HL-60 (cell line): ENCODE measurements around the gene INCENP.

Experiments
- DNase-seq, 2 experiments: peaks; one replicate each; pipeline ENCODE4 v3.0.0-alpha.2; 2010 to 2020; ENCODE audit warnings: low read depth in 1 of 2, low spot score in 1 of 2
- H3K27ac ChIP-seq: fragments of 250-450 bp; sonication (Bioruptor Pico); replicated peaks from 2 replicates; pipeline ENCODE4 v1.5.1; 2020; ENCODE audit warnings: mild to moderate bottlenecking, moderate library complexity
- H3K27me3 ChIP-seq: fragments of 250-450 bp; sonication (Bioruptor Pico); 2 replicates; pipeline ENCODE4 v1.5.1; 2021; ENCODE audit warnings: mild to moderate bottlenecking, moderate library complexity; ENCODE audit not compliant: insufficient read depth, poor library complexity, severe bottlenecking
- H3K4me3 ChIP-seq: replicated peaks from 2 replicates; pipeline ENCODE4 v1.5.1; 2011; ENCODE audit warnings: mild to moderate bottlenecking, control low read depth, low read length; ENCODE audit not compliant: insufficient read depth
- GABPA ChIP-seq: IDR thresholded peaks from 2 replicates; pipeline ENCODE4 v1.6.1; 2012; ENCODE audit warnings: low read depth
- POLR2AphosphoS5 ChIP-seq: IDR thresholded peaks from 2 replicates; pipeline ENCODE4 v1.6.1; 2012; ENCODE audit warnings: low read depth
- SPI1 ChIP-seq: IDR thresholded peaks from 2 replicates; pipeline ENCODE4 v1.6.1; 2012; ENCODE audit warnings: low read depth, mild to moderate bottlenecking, borderline replicate concordance
- TF ChIP-seq, protein P1 (sequence below): IDR thresholded peaks from 2 replicates; pipeline ENCODE4 v1.6.1; 2012; ENCODE audit warnings: low read depth; ENCODE audit not compliant: insufficient replicate concordance
- TF ChIP-seq, protein P2 (sequence below): IDR thresholded peaks from one replicate; pipeline ENCODE4 v1.5.1; 2011; ENCODE audit warnings: low read length, control low read depth, inconsistent platforms; ENCODE audit not compliant: insufficient read depth

INCENP gene

DNA sequence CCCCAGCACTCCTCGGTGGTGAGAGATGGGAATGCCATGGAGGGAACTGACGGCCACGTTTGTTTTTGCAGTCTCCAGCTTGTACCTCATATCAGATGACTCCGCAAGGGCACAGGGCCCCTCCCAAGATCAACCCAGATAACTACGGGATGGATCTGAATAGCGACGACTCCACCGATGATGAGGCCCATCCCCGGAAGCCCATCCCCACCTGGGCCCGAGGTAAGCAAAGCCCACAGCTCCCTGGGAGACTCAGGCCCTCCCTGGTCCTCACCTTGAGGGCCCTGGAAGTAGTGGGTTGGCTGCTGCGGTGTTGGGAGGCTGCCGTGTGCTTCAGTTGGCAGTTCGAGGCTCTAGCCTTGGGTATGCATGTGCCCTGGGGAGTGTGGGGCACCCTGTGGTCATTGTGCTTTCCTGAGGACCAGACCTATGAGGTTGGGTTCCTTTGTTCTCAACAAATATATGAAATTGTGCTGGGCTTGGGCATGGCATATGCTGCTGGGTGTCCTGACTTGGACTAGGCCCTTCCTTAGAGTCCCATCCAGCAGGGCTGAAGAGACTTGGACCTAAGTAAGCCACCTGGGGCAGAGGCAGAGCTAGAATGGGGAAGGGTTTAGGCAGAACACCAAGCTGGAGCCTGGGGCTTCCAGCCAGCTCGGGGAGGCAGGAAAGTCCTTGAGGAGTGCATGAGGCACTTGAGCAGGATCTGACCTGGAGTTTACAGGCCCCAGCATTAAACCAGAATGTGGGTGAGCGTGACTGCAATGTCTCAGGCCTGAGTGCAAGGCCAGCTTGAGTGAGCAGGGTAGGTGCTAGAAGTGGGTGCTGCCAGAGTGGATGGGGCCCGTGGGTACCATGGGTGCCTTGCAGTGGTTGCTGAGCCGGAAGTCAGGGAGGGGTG is 26.4 kb downstream of the INCENP start:
- Histone ChIP-seq H3K27ac (no peak overlapping the region), H3K4me3 (no peak overlapping the region), H3K27me3 (no peaks in the 10 kb centered on the region)
- DNase-seq = no peak
- TF ChIP-seq, protein P1, sequence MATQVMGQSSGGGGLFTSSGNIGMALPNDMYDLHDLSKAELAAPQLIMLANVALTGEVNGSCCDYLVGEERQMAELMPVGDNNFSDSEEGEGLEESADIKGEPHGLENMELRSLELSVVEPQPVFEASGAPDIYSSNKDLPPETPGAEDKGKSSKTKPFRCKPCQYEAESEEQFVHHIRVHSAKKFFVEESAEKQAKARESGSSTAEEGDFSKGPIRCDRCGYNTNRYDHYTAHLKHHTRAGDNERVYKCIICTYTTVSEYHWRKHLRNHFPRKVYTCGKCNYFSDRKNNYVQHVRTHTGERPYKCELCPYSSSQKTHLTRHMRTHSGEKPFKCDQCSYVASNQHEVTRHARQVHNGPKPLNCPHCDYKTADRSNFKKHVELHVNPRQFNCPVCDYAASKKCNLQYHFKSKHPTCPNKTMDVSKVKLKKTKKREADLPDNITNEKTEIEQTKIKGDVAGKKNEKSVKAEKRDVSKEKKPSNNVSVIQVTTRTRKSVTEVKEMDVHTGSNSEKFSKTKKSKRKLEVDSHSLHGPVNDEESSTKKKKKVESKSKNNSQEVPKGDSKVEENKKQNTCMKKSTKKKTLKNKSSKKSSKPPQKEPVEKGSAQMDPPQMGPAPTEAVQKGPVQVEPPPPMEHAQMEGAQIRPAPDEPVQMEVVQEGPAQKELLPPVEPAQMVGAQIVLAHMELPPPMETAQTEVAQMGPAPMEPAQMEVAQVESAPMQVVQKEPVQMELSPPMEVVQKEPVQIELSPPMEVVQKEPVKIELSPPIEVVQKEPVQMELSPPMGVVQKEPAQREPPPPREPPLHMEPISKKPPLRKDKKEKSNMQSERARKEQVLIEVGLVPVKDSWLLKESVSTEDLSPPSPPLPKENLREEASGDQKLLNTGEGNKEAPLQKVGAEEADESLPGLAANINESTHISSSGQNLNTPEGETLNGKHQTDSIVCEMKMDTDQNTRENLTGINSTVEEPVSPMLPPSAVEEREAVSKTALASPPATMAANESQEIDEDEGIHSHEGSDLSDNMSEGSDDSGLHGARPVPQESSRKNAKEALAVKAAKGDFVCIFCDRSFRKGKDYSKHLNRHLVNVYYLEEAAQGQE = no peak
- TF ChIP-seq SPI1 = no peak
- TF ChIP-seq, protein P2, sequence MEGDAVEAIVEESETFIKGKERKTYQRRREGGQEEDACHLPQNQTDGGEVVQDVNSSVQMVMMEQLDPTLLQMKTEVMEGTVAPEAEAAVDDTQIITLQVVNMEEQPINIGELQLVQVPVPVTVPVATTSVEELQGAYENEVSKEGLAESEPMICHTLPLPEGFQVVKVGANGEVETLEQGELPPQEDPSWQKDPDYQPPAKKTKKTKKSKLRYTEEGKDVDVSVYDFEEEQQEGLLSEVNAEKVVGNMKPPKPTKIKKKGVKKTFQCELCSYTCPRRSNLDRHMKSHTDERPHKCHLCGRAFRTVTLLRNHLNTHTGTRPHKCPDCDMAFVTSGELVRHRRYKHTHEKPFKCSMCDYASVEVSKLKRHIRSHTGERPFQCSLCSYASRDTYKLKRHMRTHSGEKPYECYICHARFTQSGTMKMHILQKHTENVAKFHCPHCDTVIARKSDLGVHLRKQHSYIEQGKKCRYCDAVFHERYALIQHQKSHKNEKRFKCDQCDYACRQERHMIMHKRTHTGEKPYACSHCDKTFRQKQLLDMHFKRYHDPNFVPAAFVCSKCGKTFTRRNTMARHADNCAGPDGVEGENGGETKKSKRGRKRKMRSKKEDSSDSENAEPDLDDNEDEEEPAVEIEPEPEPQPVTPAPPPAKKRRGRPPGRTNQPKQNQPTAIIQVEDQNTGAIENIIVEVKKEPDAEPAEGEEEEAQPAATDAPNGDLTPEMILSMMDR = no peak
- TF ChIP-seq GABPA = no peak

DNA sequence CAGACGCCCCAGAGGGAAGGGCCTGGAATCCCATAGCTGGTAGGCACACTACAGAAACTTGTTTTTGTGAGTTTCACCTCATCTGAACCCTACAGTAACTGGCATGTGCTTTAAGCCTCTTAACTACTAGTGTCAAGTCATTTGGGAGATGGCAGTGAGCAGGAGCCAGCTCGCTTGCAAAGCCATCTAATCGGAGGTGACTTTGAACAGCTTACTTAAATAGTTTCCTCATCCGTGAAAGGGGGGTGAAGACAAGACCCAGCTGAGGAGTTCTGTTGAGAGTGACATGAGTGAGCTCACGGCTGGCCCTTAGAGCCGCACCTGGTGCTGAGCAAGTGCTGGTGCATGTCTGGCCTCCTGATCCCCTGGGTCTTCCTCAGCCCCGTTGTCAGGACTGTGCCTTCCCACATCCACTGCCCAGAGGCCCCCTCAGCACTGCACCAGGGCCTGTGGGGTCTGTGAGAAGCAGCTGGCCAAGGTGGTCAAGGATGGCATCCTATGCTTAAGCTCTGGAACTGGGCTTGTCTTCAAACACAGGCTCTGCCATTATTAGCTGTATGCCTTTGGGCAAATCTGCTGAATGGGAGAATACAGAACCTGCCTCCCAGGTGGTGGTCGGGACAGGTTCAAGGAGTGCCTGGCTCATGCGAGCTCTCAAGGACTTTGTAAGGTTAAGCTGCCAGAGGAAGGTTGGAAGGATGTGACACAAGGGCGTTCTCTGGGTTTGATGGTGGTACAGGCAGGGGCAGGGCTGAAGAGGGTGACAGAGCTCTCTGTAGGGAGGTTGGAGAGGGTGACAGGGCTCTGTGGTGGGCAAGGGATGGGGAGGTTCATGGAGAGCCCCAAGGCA is 27.3 kb downstream of the INCENP start:
- no peak overlapping the region for H3K27ac ChIP-seq
- H3K4me3 ChIP-seq = no peak overlapping the region
- DNase-seq = no peak
- TF ChIP-seq SPI1 (no peak), GABPA (no peak), POLR2AphosphoS5 (no peak)
- TF ChIP-seq, protein P1 = no peak
- TF ChIP-seq, protein P2 = no peak
- H3K27me3 ChIP-seq = no peaks in the 10 kb centered on the region

DNA sequence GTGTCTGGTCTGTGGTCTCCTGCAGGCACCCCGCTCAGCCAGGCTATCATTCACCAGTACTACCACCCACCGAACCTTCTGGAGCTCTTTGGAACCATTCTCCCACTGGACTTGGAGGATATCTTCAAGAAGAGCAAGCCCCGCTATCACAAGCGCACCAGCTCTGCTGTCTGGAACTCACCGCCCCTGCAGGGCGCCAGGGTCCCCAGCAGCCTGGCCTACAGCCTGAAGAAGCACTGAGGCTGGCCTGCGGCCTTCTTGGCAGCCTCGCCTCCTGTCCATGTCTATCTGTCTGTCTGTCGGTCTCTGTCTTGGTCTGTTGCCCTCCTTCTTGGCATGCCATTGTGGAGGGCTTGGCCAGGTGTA is 27.9 kb downstream of the INCENP start:
- TF ChIP-seq POLR2AphosphoS5 (no peak), GABPA (no peak), SPI1 (no peak)
- TF ChIP-seq, protein P1 = no peak
- TF ChIP-seq, protein P2 = no peak
- Histone ChIP-seq H3K27me3 (no peaks in the 10 kb centered on the region), H3K4me3 (no peak overlapping the region), H3K27ac (no peak overlapping the region)
- DNase-seq = no peak
